Measurements from ENCODE around the gene EFCAB8. TPM values are rescaled to one million over a fixed set of nuclear protein-coding genes. Genes with fewer than 3 reads are reported as not detected.

Gene EFCAB8
- total and polyA plus RNA-seq, 2 experiments from 2014 or later = 0.53 TPM; not detected in 1

- Histone ChIP-seq H2AFZ (no peak overlapping the region), H4K20me1 (ENCODE audit: insufficient read depth, poor library complexity, severe bottlenecking) (no peaks in the 10 kb centered on the region), H3K4me3 (no peak overlapping the region), H3K9me3 (ENCODE audit: low read depth) (no peaks in the 10 kb centered on the region), H3K27ac (no peak overlapping the region), H3K36me3 (replicated peaks; ENCODE audit: insufficient read depth, low read depth) (no peaks in the 10 kb centered on the region), H3K27me3 (peaks cover 27% of the 10 kb centered on the region), H3K9me2 (replicated peaks; ENCODE audit: insufficient read depth) (no peaks in the 10 kb centered on the region), H3K4me1 (ENCODE audit: insufficient read depth) (no peaks in the 10 kb centered on the region), H3K79me2 (no peaks in the 10 kb centered on the region), H3K4me2 (no peak overlapping the region)
- TF ChIP-seq EZH2 (IDR thresholded peaks at IDR 0.05; ENCODE audit: borderline replicate concordance) (no peak), CTCF (IDR thresholded peaks at IDR 0.05; ENCODE audit: poor library complexity) (no peak), EZH2phosphoT487 (IDR thresholded peaks at IDR 0.05; ENCODE audit: low read depth, severe bottlenecking, unreplicated experiment) (no peak)
- no peak for DNase-seq (ENCODE audit: low spot score)
- WGBS (ENCODE audit: low lambda C conversion rate, missing lambda C conversion rate) = 78% methylated on average over 19 of the region's 19 CpGs
Measured at GRCh38 chr20:33009214-33010132, 150.8 kb downstream of the EFCAB8 start.

- H3K9me2 ChIP-seq (replicated peaks; ENCODE audit: insufficient read depth) = no peaks in the 10 kb centered on the region
- 73% methylated on average over 5 of the region's 5 CpGs for WGBS (ENCODE audit: low lambda C conversion rate, missing lambda C conversion rate)
- no peaks in the 10 kb centered on the region for H4K20me1 ChIP-seq (ENCODE audit: insufficient read depth, poor library complexity, severe bottlenecking)
- no peaks in the 10 kb centered on the region for H3K9me3 ChIP-seq (ENCODE audit: low read depth)
- H3K36me3 ChIP-seq (replicated peaks; ENCODE audit: insufficient read depth, low read depth) = no peaks in the 10 kb centered on the region
- H3K79me2 ChIP-seq = no peaks in the 10 kb centered on the region
- peaks cover 33% of the 10 kb centered on the region for H3K27me3 ChIP-seq
- H3K27ac ChIP-seq = no peak overlapping the region
- TF ChIP-seq EZH2phosphoT487 (IDR thresholded peaks at IDR 0.05; ENCODE audit: low read depth, severe bottlenecking, unreplicated experiment) (no peak), EZH2 (IDR thresholded peaks at IDR 0.05; ENCODE audit: borderline replicate concordance) (no peak), CTCF (IDR thresholded peaks at IDR 0.05; ENCODE audit: poor library complexity) (no peak)
- H3K4me1 ChIP-seq (ENCODE audit: insufficient read depth) = no peaks in the 10 kb centered on the region
- no peak for DNase-seq (ENCODE audit: low spot score)
- H2AFZ ChIP-seq = no peak overlapping the region
- H3K4me3 ChIP-seq = no peak overlapping the region
- H3K4me2 ChIP-seq = no peak overlapping the region
Measured at GRCh38 chr20:33010133-33010504, 151.4 kb downstream of the EFCAB8 start.

GRCh38 chr20:33010674-33011449 is 152.1 kb downstream of the EFCAB8 start:
- Histone ChIP-seq H3K4me1 (ENCODE audit: insufficient read depth) (no peaks in the 10 kb centered on the region), H3K27me3 (peaks cover 39% of the 10 kb centered on the region), H3K79me2 (no peaks in the 10 kb centered on the region), H3K36me3 (replicated peaks; ENCODE audit: insufficient read depth, low read depth) (no peaks in the 10 kb centered on the region), H3K4me2 (no peak overlapping the region), H3K4me3 (no peak overlapping the region), H3K9me3 (ENCODE audit: low read depth) (no peaks in the 10 kb centered on the region), H4K20me1 (ENCODE audit: insufficient read depth, poor library complexity, severe bottlenecking) (no peaks in the 10 kb centered on the region), H3K27ac (no peak overlapping the region), H3K9me2 (replicated peaks; ENCODE audit: insufficient read depth) (no peaks in the 10 kb centered on the region), H2AFZ (no peak overlapping the region)
- WGBS (ENCODE audit: low lambda C conversion rate, missing lambda C conversion rate) = 88% methylated on average over 8 of the region's 8 CpGs
- no peak for DNase-seq (ENCODE audit: low spot score)
- no peak for TF ChIP-seq EZH2phosphoT487 (IDR thresholded peaks at IDR 0.05; ENCODE audit: low read depth, severe bottlenecking, unreplicated experiment)
- TF ChIP-seq CTCF (IDR thresholded peaks at IDR 0.05; ENCODE audit: poor library complexity) = no peak
- no peak for TF ChIP-seq EZH2 (IDR thresholded peaks at IDR 0.05; ENCODE audit: borderline replicate concordance)

Other genes with a start within 250 kb of the EFCAB8 start
- not detected in 2 replicates for gene C20orf203, start 185.0 kb upstream of the EFCAB8 start, total RNA-seq
- gene C20orf203, start 185.0 kb upstream of the EFCAB8 start, polyA plus RNA-seq = not detected in 2 replicates
- gene COMMD7, start 115.5 kb upstream of the EFCAB8 start, total RNA-seq = 62.7 and 75.0 TPM in 2 replicates
- gene COMMD7, start 115.5 kb upstream of the EFCAB8 start, polyA plus RNA-seq = 106 and 118 TPM in 2 replicates
- gene DNMT3B, start 96.5 kb upstream of the EFCAB8 start, total RNA-seq = 4.3 and 4.5 TPM in 2 replicates
- gene DNMT3B, start 96.5 kb upstream of the EFCAB8 start, polyA plus RNA-seq = 5.2 and 5.3 TPM in 2 replicates
- gene MAPRE1, start 39.0 kb upstream of the EFCAB8 start, total RNA-seq = 141 and 147 TPM in 2 replicates
- gene MAPRE1, start 39.0 kb upstream of the EFCAB8 start, polyA plus RNA-seq = 54.8 and 67.7 TPM in 2 replicates
- not detected in 2 replicates for gene SUN5, start 145.5 kb downstream of the EFCAB8 start, total RNA-seq
- not detected in 2 replicates for gene SUN5, start 145.5 kb downstream of the EFCAB8 start, polyA plus RNA-seq
- gene BPIFB2, start 148.8 kb downstream of the EFCAB8 start, total RNA-seq = 0.52 and 0.70 TPM in 2 replicates
- 0.30 and 1.0 TPM in 2 replicates for gene BPIFB2, start 148.8 kb downstream of the EFCAB8 start, polyA plus RNA-seq
- gene BPIFB6, start 172.7 kb downstream of the EFCAB8 start, total RNA-seq = not detected in 2 replicates
- not detected in 2 replicates for gene BPIFB6, start 172.7 kb downstream of the EFCAB8 start, polyA plus RNA-seq
- gene BPIFB3, start 195.0 kb downstream of the EFCAB8 start, total RNA-seq = not detected in 2 replicates
- gene BPIFB3, start 195.0 kb downstream of the EFCAB8 start, polyA plus RNA-seq = not detected in 2 replicates
- gene BPIFB4, start 220.7 kb downstream of the EFCAB8 start, total RNA-seq = not detected in 2 replicates
- gene BPIFB4, start 220.7 kb downstream of the EFCAB8 start, polyA plus RNA-seq = not detected in 2 replicates